DND-41 (cell line): Measurements from ENCODE around the gene LRRC51.

ENCODE experiments used
- CTCF ChIP-seq: IDR thresholded peaks from 2 replicates; pipeline ENCODE4 v1.5.1; 2012; ENCODE audit warnings: borderline replicate concordance, low read length, moderate library complexity, mild to moderate bottlenecking; ENCODE audit not compliant: poor library complexity, severe bottlenecking; ENCODE audit errors: extremely low read depth
- EZH2 ChIP-seq: IDR thresholded peaks from 3 replicates; pipeline ENCODE4 v1.6.1; 2012; ENCODE audit warnings: borderline replicate concordance, low read depth, mild to moderate bottlenecking, moderate library complexity, low read length, inconsistent platforms; ENCODE audit not compliant: severe bottlenecking

- no peak for TF ChIP-seq CTCF
- TF ChIP-seq EZH2: no peak
Measured at GRCh38 chr11:72116019-72116755, 35.5 kb downstream of the LRRC51 start.
